Neutrophil (primary cell): ENCODE measurements around the gene INHBB.
A peak's percentile ranks its signal among the peaks of the same experiment; 100 is the strongest.

Experiments used
- H3K27ac ChIP-seq: fragments of 200-600 bp; sonication (generic); 2 replicates; pipeline ENCODE4 v1.5.1; 2016; ENCODE audit warnings: mild to moderate bottlenecking, moderate library complexity
- H3K27me3 ChIP-seq: fragments of 200-600 bp; sonication (generic); 2 replicates; pipeline ENCODE4 v1.6.0; 2016; ENCODE audit warnings: mild to moderate bottlenecking
- H3K36me3 ChIP-seq: fragments of 200-600 bp; sonication (generic); 2 replicates; pipeline ENCODE4 v1.5.1; 2017
- H3K4me1 ChIP-seq, 2 experiments: fragments of 200-600 bp in 1 of 2; sonication (generic) in 1 of 2; 1 replicate in 1 of 2; 2 replicates in 1 of 2; pipeline versions ENCODE4 v1.5.1 to v1.6.1; 2013 to 2016; ENCODE audit warnings: low read depth in 1 of 2, low read length in 1 of 2, mild to moderate bottlenecking in 1 of 2, moderate library complexity in 1 of 2; ENCODE audit not compliant: control insufficient read depth in 1 of 2, insufficient read depth in 1 of 2
- H3K4me3 ChIP-seq, 2 experiments: fragments of 200-600 bp in 1 of 2; sonication (generic) in 1 of 2; 1 replicate in 1 of 2; 2 replicates in 1 of 2; pipeline ENCODE4 v1.5.1; 2013 to 2016; ENCODE audit warnings: low read depth in 1 of 2, low read length in 1 of 2, mild to moderate bottlenecking in 1 of 2, moderate library complexity in 1 of 2
- H3K9me3 ChIP-seq: fragments of 200-600 bp; sonication (generic); 2 replicates; pipeline ENCODE4 v1.5.1; 2016
- CTCF ChIP-seq: fragments of 200-600 bp; sonication (generic); IDR thresholded peaks from 2 replicates; pipeline ENCODE4 v1.5.1; 2016; ENCODE audit warnings: antibody characterized with exemption

INHBB gene

GRCh38 chr2:120316528-120317179, 29.3 kb upstream of the INHBB start:
- TF ChIP-seq CTCF, result no peak
- no peaks in the 10 kb centered on the region for H3K36me3 ChIP-seq
- H3K27ac ChIP-seq, result no peak overlapping the region
- no peaks in the 10 kb centered on the region for H3K9me3 ChIP-seq
- H3K27me3 ChIP-seq, result no peaks in the 10 kb centered on the region
- H3K4me3 ChIP-seq, result no peak overlapping the region
- peaks cover 56 to 65% of the 10 kb centered on the region in 2 experiments for H3K4me1 ChIP-seq

GRCh38 chr2:120317180-120317533, 28.8 kb upstream of the INHBB start:
- Histone ChIP-seq H3K4me3 (no peak overlapping the region), H3K4me1 (peaks cover 61 to 70% of the 10 kb centered on the region in 2 experiments), H3K27me3 (no peaks in the 10 kb centered on the region), H3K9me3 (no peaks in the 10 kb centered on the region), H3K36me3 (no peaks in the 10 kb centered on the region), H3K27ac (no peak overlapping the region)
- TF ChIP-seq CTCF, result no peak

- Histone ChIP-seq H3K4me1 (peaks cover 60 to 67% of the 10 kb centered on the region in 2 experiments), H3K27ac (no peak overlapping the region), H3K36me3 (no peaks in the 10 kb centered on the region), H3K9me3 (no peaks in the 10 kb centered on the region), H3K4me3 (no peak overlapping the region), H3K27me3 (no peaks in the 10 kb centered on the region)
- no peak for TF ChIP-seq CTCF
Measured at GRCh38 chr2:120317916-120318315, 28.0 kb upstream of the INHBB start.

GRCh38 chr2:120318626-120319025, 27.3 kb upstream of the INHBB start:
- H3K4me3 ChIP-seq, result no peak overlapping the region
- H3K36me3 ChIP-seq, result no peaks in the 10 kb centered on the region
- no peak for TF ChIP-seq CTCF
- H3K27me3 ChIP-seq, result no peaks in the 10 kb centered on the region
- peaks cover 53 to 60% of the 10 kb centered on the region in 2 experiments for H3K4me1 ChIP-seq
- no peak overlapping the region for H3K27ac ChIP-seq
- no peaks in the 10 kb centered on the region for H3K9me3 ChIP-seq

- peak overlapping the region; percentile 64 for H3K27ac ChIP-seq
- no peak for TF ChIP-seq CTCF
Measured at GRCh38 chr2:120319123-120319522, 26.8 kb upstream of the INHBB start.

More at GRCh38 chr2:120319123-120319522, 26.8 kb upstream of the INHBB start:
- H3K36me3 ChIP-seq, result no peaks in the 10 kb centered on the region
- H3K27me3 ChIP-seq, result no peaks in the 10 kb centered on the region
- no peaks in the 10 kb centered on the region for H3K9me3 ChIP-seq
- H3K4me1 ChIP-seq, result peaks cover 48 to 55% of the 10 kb centered on the region in 2 experiments
- peak overlapping the region in 1 of 2 experiments; percentile 36 for H3K4me3 ChIP-seq
